SU-DHL-6 (cell line): ENCODE results near the gene FRZB.

Source experiments
- CTCF ChIP-seq: fragments of 200-600 bp; sonication (generic); IDR thresholded peaks from one replicate; pipeline ENCODE4 v1.5.1; 2017; ENCODE audit warnings: antibody characterized with exemption, mild to moderate bottlenecking, low read length, moderate library complexity; ENCODE audit not compliant: insufficient read depth, poor library complexity, severe bottlenecking
- EZH2phosphoT487 ChIP-seq: fragments of 200-600 bp; sonication (generic), shearing (Covaris generic); conservative IDR thresholded peaks from 2 replicates; pipeline ENCODE4 v1.6.1; 2018; ENCODE audit warnings: mild to moderate bottlenecking, antibody characterized with exemption, low read length, moderate library complexity, mixed read lengths

GRCh38 chr2:182810087-182810486 is 56.4 kb downstream of the FRZB start:
- no peak for TF ChIP-seq CTCF
- TF ChIP-seq EZH2phosphoT487 = no peak
